ENCODE results near the gene MORN4. TPM values are rescaled to one million over a fixed set of nuclear protein-coding genes. Genes with fewer than 3 reads are reported as not detected.
"Not testable (repeated sequence)": the region's sequence is repeated elsewhere in the genome, so short reads cannot be mapped to it uniquely, and the experiment has no call there.

Gene MORN4
- total and polyA plus RNA-seq, 8 donors, result 4.1 to 21.1 (median 15.0) TPM

DNA sequence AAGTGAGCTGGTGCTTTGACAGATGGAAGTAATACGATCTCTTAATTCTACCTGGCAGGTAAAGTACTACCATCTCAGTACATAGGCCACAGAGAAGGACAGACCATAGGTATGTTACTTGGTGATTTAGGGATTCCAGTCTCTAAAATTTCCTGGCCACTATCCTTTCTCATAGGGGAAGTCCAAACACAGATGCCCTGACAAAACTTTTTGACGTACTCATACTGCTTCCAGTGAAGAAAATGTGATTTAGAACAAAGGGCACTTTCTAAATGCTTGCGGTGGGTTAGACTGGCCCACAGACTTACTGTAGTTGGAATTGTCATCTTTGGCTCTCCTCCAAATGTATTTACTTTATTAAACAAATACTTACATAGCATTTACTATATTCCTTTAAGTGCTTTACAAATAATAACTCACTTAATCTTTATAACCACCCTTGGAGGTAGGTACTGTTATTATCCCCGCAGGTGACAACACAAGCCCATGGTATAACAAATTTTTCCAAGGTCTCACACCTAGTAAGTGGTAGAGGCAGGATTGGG lies 10.2 kb upstream of the MORN4 start:
- H3K9me3 ChIP-seq, result no peaks in the 10 kb centered on the region
- TF ChIP-seq, protein P1, sequence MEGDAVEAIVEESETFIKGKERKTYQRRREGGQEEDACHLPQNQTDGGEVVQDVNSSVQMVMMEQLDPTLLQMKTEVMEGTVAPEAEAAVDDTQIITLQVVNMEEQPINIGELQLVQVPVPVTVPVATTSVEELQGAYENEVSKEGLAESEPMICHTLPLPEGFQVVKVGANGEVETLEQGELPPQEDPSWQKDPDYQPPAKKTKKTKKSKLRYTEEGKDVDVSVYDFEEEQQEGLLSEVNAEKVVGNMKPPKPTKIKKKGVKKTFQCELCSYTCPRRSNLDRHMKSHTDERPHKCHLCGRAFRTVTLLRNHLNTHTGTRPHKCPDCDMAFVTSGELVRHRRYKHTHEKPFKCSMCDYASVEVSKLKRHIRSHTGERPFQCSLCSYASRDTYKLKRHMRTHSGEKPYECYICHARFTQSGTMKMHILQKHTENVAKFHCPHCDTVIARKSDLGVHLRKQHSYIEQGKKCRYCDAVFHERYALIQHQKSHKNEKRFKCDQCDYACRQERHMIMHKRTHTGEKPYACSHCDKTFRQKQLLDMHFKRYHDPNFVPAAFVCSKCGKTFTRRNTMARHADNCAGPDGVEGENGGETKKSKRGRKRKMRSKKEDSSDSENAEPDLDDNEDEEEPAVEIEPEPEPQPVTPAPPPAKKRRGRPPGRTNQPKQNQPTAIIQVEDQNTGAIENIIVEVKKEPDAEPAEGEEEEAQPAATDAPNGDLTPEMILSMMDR (IDR thresholded peaks at IDR 0.05), result no peak
- H3K4me3 ChIP-seq, result no peak overlapping the region
- DNase-seq (no peak), ATAC-seq (no peak)
- no peak overlapping the region for H3K27ac ChIP-seq
- intact Hi-C loops (cut with DNase I), result no loop called here
- peaks cover 9 to 39% of the 10 kb centered on the region in 2 donors for H3K4me1 ChIP-seq
- H3K36me3 ChIP-seq, result peaks cover 0 to 24% of the 10 kb centered on the region in 2 donors
- H3K27me3 ChIP-seq, result peaks cover 0 to 10% of the 10 kb centered on the region in 2 donors

DNA sequence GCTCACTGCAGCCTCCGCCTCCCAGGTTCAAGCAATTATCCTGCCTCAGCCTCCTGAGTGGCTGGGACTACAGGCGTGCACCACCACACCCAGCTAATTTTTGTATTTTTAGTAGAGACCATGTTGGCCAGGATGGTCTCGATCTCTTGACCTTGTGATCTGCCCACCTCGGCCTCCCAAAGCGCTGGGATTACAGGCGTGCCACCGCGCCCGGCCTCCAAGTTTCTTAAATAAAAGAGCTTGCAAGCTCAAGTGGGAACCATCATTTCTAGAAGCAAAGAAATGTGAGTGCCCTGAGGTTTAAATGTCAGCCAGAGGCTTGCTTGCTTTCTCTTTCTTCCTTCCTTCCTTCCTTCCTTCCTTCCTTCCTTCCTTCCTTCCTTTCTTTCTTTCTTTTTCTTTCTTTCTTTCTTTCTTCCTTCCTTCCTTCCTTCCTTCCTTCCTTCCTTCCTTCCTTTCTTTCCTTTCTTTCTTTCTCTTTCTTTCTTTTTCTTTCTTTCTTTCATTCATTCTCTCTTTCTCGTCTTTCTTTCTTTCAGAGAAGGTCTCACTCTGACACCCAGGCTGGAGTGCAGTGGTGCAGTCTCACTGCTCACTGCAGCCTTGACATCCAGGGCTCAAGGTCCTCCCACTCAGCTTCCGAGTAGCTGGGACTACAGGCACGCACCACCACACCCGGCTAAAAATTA lies 9.3 kb upstream of the MORN4 start:
- intact Hi-C loops (cut with DNase I), result not testable (repeated sequence)

DNA sequence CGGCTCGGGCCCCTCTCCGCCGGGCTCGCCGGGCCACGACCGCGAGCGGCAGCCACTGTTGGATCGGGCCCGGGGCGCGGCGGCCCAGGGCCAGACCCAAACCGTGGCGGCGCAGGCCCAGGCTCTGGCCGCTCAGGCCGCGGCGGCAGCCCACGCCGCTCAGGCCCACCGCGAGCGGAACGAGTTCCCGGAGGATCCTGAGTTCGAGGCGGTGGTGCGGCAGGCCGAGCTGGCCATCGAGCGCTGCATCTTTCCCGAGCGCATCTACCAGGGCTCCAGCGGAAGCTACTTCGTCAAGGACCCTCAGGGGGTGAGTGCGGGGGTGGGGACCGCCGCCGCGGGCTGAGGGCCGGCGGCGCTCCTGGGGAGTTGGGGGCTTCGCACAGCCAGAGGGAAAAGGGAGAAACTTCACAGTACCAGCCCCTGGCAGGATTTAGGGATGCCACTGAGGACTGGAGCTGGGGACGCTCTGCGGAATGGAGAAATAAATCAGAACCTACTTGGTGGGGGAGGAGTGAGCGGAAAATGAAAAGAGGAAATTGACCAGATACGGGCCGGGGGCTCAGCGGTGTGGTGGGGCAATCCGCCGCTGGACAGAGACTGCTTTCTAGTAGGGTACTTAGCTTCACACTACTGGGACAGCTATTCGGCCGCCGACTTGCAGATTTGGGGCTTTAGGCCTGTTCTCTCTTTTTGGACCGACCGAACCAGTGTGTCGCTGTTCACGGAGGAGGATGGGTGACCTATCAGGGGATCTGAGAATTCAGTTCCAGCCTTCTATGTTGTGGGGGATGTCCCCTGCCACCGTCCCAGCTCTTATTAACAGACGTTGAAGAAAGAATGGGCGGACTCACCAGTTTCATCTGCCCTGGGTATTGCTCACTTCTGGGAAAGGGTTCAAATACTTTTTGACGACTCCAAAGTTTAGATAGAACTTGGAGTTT lies 7.8 kb upstream of the MORN4 start:
- peak overlapping the region; percentile 72 to 74 for H3K4me3 ChIP-seq
- TF ChIP-seq, protein P1 (IDR thresholded peaks at IDR 0.05), result no peak
- intact Hi-C loops (cut with DNase I), result no loop called here
- H3K4me1 ChIP-seq, result peaks cover 5 to 20% of the 10 kb centered on the region in 2 donors
- H3K9me3 ChIP-seq, result no peaks in the 10 kb centered on the region
- peaks cover 0 to 10% of the 10 kb centered on the region in 2 donors for H3K27me3 ChIP-seq
- H3K36me3 ChIP-seq, result peaks cover 0 to 17% of the 10 kb centered on the region in 2 donors
- ATAC-seq (peak; percentile 51), DNase-seq (peak in 3 of 4 donors; percentile 27 to 51 (median 29))
- peak overlapping the region; percentile 78 to 86 for H3K27ac ChIP-seq

More for the DNA sequence above, 9.3 kb upstream of the MORN4 start:
- H3K36me3 ChIP-seq, result peaks cover 0 to 24% of the 10 kb centered on the region in 2 donors
- not testable (repeated sequence) for H3K9me3 ChIP-seq, ATAC-seq, DNase-seq, H3K27me3 ChIP-seq, H3K27ac ChIP-seq
- H3K4me3 ChIP-seq, result peak overlapping the region in 1 of 2 donors; percentile 72
- peaks cover 5 to 30% of the 10 kb centered on the region in 2 donors for H3K4me1 ChIP-seq

DNA sequence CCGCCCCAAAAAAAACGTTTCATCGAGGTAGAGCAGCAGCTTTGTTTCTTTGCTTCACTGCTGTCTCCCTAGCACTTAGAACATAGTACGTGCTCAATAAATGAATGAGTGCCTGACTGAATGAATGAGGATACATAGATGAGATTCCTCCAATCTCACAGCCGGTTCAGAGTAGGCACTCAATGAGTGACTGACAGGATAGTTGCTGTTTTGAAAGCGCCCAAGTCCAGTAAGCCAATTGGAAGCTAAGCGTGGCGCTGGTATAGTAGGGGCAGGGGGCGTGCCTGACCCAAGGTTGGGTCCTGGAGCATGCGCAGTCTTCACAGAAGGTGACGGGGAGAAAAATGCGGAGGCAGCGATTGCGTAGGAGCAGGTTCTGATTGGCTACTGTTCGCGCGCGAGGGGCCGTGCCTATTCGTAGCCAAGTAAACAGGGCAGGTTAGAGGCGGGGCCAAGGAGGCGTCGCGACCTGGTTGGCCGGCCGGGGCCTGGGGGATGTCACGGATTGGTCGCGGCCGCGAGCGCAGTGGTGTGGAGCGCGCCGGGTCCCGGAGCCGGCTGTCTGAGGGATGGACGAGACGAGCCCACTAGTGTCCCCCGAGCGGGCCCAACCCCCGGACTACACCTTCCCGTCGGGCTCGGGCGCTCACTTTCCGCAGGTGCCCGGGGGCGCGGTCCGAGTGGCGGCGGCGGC lies 7.0 kb upstream of the MORN4 start, which contains the start of gene PI4K2A:
TSS of gene PI4K2A (plus strand) at position 498 of the 694 bp plus-strand sequence. CDS start at position 570, 72 bp downstream.
- Histone ChIP-seq H3K27me3 (peaks cover 0 to 10% of the 10 kb centered on the region in 2 donors), H3K9me3 (no peaks in the 10 kb centered on the region), H3K27ac (peak within 1 kb of the TSS; percentile 78 to 86), H3K4me3 (peak within 1 kb of the TSS; percentile 72 to 74), H3K4me1 (peaks cover 5 to 20% of the 10 kb centered on the region in 2 donors), H3K36me3 (peaks cover 0 to 11% of the 10 kb centered on the region in 2 donors)
- TF ChIP-seq, protein P1 (IDR thresholded peaks at IDR 0.05), result peak in 1 of 2 donors; percentile 9
- ATAC-seq (peak; percentile 99), DNase-seq (peak; percentile 96 to 100 (median 98))
- intact Hi-C loops (cut with DNase I), result no loop called here

- DNase-seq; H3K9me3 ChIP-seq; H3K4me3 ChIP-seq; H3K36me3 ChIP-seq; intact Hi-C loops (cut with DNase I); H3K27ac ChIP-seq; H3K27me3 ChIP-seq; ATAC-seq: not testable (repeated sequence)
- peaks cover 5 to 20% of the 10 kb centered on the region in 2 donors for H3K4me1 ChIP-seq
Measured at GRCh38 chr10:97639090-97639489, 5.8 kb upstream of the MORN4 start.

All from left lung (tissue), 10 donors.